ENCODE measurements around the gene HSF5. TPM values are rescaled to one million over a fixed set of nuclear protein-coding genes. Genes with fewer than 3 reads are reported as not detected.

The HSF5 gene
- total and polyA plus RNA-seq, 4 donors: 0.09 to 0.17 TPM; not detected in 2

GRCh38 chr17:58413684-58414083, 74.5 kb downstream of the HSF5 start:
- no peak overlapping the region for H3K27ac ChIP-seq (ENCODE audit: low read depth in 1 of 2, low read length in 2 of 2)
- no peak overlapping the region for H3K9ac ChIP-seq (ENCODE audit: low read depth in 1 of 2, low read length in 2 of 2)

DNA sequence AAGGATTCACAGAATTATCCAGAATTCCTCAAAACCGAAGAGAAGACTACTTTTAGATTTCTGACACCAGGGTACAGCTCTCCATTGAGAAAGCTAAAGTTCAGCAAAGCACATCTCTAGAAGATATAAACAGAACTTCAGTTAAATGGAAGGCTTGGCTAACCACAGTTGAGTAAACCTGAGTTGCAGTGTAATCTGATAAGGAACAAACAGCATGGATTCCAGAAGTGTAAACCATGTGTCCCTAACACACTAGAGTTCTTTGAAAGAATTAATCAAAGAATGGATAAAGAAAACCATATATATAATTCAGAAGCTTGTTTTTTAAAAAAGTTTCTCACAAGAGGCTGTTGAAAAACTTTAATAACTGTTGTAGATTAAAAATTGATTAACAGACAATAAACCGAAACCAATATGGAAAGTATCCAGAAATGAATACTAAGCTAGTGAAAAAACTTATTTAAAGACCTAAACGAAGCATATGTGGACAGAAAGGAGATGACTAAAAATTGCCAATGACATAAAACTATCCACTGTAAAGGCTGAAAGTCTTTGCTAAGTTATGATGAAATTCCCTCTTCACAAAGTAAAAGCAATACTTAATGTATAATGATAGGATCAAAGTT, 75.1 kb downstream of the HSF5 start:
- no peak for DNase-seq (ENCODE audit: low spot score)
- Histone ChIP-seq H3K9me3 (ENCODE audit: control insufficient read depth in 4 of 4, low read length in 3 of 4) (no peaks in the 10 kb centered on the region), H3K4me3 (ENCODE audit: low read depth in 1 of 3, low read length in 3 of 3) (peak overlapping the region in 1 of 3 donors; percentile 22), H3K9ac (ENCODE audit: low read depth in 1 of 2, low read length in 2 of 2) (peak overlapping the region in 1 of 2 donors; percentile 29), H3K4me1 (ENCODE audit: control insufficient read depth in 4 of 4, insufficient read depth in 4 of 4, low read length in 3 of 4) (peaks cover 0 to 53% (median 35%) of the 10 kb centered on the region in 4 donors), H3K27me3 (ENCODE audit: control insufficient read depth in 4 of 4, insufficient read depth in 4 of 4, low read length in 3 of 4) (no peaks in the 10 kb centered on the region), H3K36me3 (ENCODE audit: control insufficient read depth in 4 of 4, insufficient read depth in 3 of 4, low read depth in 1 of 4, low read length in 3 of 4) (no peaks in the 10 kb centered on the region), H3K27ac (ENCODE audit: low read depth in 1 of 2, low read length in 2 of 2) (peak overlapping the region in 1 of 2 donors; percentile 13)
- WGBS: 32% methylated on average over 3 of the region's 3 CpGs
- TF ChIP-seq RXRA (IDR thresholded peaks at IDR 0.05): peak in 1 of 2 donors; percentile 8
- TF ChIP-seq FOXA2 (IDR thresholded peaks at IDR 0.05): no peak
- TF ChIP-seq, protein P1, sequence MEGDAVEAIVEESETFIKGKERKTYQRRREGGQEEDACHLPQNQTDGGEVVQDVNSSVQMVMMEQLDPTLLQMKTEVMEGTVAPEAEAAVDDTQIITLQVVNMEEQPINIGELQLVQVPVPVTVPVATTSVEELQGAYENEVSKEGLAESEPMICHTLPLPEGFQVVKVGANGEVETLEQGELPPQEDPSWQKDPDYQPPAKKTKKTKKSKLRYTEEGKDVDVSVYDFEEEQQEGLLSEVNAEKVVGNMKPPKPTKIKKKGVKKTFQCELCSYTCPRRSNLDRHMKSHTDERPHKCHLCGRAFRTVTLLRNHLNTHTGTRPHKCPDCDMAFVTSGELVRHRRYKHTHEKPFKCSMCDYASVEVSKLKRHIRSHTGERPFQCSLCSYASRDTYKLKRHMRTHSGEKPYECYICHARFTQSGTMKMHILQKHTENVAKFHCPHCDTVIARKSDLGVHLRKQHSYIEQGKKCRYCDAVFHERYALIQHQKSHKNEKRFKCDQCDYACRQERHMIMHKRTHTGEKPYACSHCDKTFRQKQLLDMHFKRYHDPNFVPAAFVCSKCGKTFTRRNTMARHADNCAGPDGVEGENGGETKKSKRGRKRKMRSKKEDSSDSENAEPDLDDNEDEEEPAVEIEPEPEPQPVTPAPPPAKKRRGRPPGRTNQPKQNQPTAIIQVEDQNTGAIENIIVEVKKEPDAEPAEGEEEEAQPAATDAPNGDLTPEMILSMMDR (IDR thresholded peaks at IDR 0.05; ENCODE audit: low read depth, low read length, missing input control): no peak
- peak; percentile 89 for TF ChIP-seq YY1 (IDR thresholded peaks at IDR 0.05)
- TF ChIP-seq, protein P2, sequence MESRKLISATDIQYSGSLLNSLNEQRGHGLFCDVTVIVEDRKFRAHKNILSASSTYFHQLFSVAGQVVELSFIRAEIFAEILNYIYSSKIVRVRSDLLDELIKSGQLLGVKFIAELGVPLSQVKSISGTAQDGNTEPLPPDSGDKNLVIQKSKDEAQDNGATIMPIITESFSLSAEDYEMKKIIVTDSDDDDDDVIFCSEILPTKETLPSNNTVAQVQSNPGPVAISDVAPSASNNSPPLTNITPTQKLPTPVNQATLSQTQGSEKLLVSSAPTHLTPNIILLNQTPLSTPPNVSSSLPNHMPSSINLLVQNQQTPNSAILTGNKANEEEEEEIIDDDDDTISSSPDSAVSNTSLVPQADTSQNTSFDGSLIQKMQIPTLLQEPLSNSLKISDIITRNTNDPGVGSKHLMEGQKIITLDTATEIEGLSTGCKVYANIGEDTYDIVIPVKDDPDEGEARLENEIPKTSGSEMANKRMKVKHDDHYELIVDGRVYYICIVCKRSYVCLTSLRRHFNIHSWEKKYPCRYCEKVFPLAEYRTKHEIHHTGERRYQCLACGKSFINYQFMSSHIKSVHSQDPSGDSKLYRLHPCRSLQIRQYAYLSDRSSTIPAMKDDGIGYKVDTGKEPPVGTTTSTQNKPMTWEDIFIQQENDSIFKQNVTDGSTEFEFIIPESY (IDR thresholded peaks at IDR 0.05): no peak
- TF ChIP-seq, protein P3, sequence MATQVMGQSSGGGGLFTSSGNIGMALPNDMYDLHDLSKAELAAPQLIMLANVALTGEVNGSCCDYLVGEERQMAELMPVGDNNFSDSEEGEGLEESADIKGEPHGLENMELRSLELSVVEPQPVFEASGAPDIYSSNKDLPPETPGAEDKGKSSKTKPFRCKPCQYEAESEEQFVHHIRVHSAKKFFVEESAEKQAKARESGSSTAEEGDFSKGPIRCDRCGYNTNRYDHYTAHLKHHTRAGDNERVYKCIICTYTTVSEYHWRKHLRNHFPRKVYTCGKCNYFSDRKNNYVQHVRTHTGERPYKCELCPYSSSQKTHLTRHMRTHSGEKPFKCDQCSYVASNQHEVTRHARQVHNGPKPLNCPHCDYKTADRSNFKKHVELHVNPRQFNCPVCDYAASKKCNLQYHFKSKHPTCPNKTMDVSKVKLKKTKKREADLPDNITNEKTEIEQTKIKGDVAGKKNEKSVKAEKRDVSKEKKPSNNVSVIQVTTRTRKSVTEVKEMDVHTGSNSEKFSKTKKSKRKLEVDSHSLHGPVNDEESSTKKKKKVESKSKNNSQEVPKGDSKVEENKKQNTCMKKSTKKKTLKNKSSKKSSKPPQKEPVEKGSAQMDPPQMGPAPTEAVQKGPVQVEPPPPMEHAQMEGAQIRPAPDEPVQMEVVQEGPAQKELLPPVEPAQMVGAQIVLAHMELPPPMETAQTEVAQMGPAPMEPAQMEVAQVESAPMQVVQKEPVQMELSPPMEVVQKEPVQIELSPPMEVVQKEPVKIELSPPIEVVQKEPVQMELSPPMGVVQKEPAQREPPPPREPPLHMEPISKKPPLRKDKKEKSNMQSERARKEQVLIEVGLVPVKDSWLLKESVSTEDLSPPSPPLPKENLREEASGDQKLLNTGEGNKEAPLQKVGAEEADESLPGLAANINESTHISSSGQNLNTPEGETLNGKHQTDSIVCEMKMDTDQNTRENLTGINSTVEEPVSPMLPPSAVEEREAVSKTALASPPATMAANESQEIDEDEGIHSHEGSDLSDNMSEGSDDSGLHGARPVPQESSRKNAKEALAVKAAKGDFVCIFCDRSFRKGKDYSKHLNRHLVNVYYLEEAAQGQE (IDR thresholded peaks at IDR 0.05): no peak

More at GRCh38 chr17:58413684-58414083, 74.5 kb downstream of the HSF5 start:
- DNase-seq (ENCODE audit: low spot score): no peak
- Histone ChIP-seq H3K36me3 (ENCODE audit: control insufficient read depth in 4 of 4, insufficient read depth in 3 of 4, low read depth in 1 of 4, low read length in 3 of 4) (no peaks in the 10 kb centered on the region), H3K27me3 (ENCODE audit: control insufficient read depth in 4 of 4, insufficient read depth in 4 of 4, low read length in 3 of 4) (no peaks in the 10 kb centered on the region), H3K4me3 (ENCODE audit: low read depth in 1 of 3, low read length in 3 of 3) (no peak overlapping the region), H3K4me1 (ENCODE audit: control insufficient read depth in 4 of 4, insufficient read depth in 4 of 4, low read length in 3 of 4) (peaks cover 0 to 51% (median 35%) of the 10 kb centered on the region in 4 donors), H3K9me3 (ENCODE audit: control insufficient read depth in 4 of 4, low read length in 3 of 4) (no peaks in the 10 kb centered on the region)
- 37% methylated on average over 2 of the region's 2 CpGs for WGBS
- TF ChIP-seq RXRA (IDR thresholded peaks at IDR 0.05) (no peak), HNF4A (conservative IDR thresholded peaks at IDR 0.05) (no peak), GABPA (IDR thresholded peaks at IDR 0.05 in 1 of 2, conservative IDR thresholded peaks at IDR 0.05 in 1 of 2) (no peak), NR2F2 (IDR thresholded peaks at IDR 0.05) (no peak), EGR1 (IDR thresholded peaks at IDR 0.05; ENCODE audit: low read depth in 2 of 2) (no peak), TAF1 (conservative IDR thresholded peaks at IDR 0.05) (no peak), JUND (IDR thresholded peaks at IDR 0.05) (no peak), RAD21 (IDR thresholded peaks at IDR 0.05) (no peak), ATF3 (IDR thresholded peaks at IDR 0.05) (no peak), FOXA1 (IDR thresholded peaks at IDR 0.05) (no peak), SP1 (IDR thresholded peaks at IDR 0.05) (no peak), FOXA2 (IDR thresholded peaks at IDR 0.05) (no peak), YY1 (IDR thresholded peaks at IDR 0.05) (no peak)
- TF ChIP-seq, protein P4, sequence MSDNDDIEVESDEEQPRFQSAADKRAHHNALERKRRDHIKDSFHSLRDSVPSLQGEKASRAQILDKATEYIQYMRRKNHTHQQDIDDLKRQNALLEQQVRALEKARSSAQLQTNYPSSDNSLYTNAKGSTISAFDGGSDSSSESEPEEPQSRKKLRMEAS (IDR thresholded peaks at IDR 0.05): no peak
- TF ChIP-seq, protein P1 (IDR thresholded peaks at IDR 0.05; ENCODE audit: low read depth, low read length, missing input control): no peak
- TF ChIP-seq, protein P3 (IDR thresholded peaks at IDR 0.05): no peak

Measured in liver (tissue), 9 donors.